HG02885 (cell line): ENCODE measurements around the gene DENND1A.
"Not testable (repeated sequence)": the region's sequence is repeated elsewhere in the genome, so short reads cannot be mapped to it uniquely, and the experiment has no call there.

Source experiments
- ATAC-seq: cut with Tn5 transposase; IDR thresholded peaks from one replicate; pipeline ENCODE4 v1.9.1; 2021; ENCODE audit warnings: mild to moderate bottlenecking; ENCODE audit not compliant: unreplicated experiment, poor library complexity

DENND1A gene

DNA sequence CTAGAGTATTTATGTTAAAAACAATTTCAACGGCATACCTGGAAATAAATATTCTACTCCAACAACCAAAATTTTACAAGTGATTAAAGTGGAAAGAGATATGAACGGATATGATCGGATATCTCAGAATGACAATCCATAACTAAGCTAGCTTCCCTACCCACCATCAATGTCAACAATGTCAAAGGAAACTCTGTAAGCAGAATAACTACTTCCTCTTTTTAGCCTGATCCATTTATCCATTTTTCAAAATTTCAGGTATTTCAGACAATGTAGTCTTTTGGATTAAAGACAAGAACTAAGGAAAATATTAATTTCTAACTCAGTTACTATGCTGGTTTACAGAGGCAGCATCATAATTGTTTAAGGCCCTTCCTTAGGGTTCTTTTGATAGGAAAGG lies 188.7 kb downstream of the DENND1A start:
- ATAC-seq, result no peak

DNA sequence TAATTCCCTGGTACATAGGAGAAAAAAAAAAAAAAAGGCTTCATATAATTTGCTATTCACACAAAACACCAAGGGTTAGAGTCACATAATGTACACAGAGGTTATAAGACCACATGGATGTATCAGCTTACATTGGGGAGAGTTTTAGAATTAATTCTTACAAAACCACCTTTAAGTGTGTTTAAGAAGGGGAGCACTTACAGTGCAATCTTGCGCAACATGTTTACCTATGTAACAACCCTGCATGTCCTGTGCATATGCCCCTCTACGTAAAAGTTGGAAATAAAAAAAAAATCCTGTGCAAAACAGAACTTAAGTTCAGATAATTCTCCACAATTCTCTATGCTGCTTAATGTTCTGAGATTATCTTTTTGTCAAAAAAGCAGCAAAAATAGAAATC lies 190.0 kb downstream of the DENND1A start:
- ATAC-seq, result no peak

DNA sequence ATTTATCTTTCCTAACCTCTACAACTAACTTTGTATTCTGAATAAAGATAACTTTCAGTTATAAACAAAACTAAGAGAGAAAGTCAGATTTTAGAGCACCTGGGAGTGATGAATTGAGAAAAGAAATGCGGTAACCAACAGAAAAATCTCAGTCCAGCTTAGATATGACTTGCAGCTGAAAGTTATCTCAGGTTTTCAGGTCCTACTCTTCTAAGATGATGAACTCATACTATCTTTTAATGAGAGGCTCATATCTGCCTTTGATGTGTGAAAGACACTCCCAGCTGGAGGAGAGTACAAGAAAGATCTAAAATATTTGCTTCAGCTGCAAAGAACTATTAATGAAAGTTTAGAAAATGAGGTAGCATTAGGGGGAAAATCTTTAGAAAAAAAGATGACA lies 190.5 kb downstream of the DENND1A start:
- no peak for ATAC-seq

DNA sequence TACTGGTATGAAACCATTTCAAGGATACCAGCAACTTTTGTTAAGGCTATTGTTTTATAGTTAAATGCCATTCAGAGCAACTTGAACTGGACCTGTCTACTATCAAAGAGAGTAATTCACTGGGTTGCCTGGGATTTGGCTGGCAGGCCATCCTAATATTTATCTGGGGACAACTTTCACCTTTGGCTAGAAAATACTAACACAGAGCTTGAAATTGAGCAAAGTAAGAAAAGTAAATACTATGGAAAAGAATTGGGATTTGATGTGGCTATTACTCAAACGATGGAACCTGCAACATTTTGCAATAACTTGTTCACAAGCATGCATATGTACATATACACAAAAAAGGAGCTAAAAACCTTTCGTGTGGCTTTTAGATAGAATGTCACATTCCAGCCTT lies 191.3 kb downstream of the DENND1A start:
- ATAC-seq, result no peak

DNA sequence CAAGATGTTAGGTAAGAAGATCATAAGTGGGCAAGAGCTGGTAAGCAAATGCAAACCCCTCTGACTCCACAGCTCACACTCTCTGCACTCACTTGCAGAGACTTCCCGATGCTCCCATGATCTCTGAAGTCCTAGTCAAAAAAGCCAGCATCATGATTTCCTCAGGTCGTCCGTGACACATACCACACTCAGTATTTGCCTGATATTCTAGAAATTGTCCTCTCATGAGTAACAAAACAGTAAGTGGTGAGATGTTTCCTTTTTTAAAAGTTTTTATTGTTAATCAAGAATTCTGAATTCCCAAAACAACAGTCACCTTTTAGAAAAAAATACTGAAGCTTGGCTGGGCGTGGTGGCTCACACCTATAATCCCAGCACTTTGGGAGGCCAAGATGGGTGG lies 194.6 kb downstream of the DENND1A start:
- no peak for ATAC-seq

DNA sequence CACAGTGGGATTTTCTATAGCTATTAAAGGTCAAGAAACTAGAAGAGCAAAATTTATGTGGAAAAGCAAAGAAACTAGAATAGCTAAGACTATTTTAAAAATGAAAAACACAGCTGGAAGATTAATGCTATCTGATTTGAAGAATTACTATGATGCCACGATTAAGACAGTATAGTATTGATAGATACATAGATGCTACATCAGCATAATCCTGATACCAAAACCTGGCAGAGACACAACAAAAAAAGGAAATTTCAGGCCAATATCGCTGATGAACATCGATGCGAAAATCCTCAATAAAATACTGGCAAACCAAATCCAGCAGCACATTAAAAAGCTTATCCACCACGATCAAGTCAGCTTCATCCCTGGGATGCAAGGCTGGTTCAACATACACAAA lies 201.4 kb downstream of the DENND1A start:
- ATAC-seq, result not testable (repeated sequence)

DNA sequence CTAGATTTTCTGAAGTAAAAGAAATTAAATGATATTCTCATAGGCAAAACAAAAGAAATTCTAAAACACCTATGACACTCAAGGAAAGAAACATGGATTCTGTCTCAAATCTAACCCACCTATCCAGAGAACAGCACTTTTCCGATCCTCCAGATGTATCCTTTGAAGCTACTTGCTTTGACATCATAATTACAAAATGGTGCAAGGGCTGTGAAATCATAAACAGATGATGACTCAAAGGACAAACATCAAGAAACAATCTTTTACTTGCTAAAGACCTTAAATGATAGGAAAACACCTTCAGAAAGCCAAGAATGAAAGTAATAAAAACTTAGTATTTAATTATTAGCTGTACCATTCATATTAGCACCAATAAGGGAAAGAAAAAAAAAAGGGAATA lies 202.6 kb downstream of the DENND1A start:
- no peak for ATAC-seq

DNA sequence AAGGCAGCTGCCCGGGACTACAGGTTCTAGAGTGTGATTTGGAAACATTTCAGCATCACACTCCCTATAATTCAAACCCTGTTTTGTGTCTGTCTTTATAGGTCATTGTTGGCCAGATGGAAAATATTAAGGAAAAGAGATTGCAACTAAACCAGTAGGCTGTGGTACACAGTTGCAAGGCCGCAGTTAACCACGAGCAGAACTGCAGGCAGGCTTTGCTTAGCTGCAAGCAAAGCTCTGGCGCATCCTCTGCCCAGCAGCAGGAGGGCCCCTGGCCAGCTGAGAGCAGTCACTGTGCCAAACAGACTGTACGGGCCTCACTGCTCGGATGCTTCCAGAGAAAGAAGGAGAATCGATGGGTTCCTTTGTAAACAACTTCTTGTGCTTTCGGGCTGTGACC lies 204.5 kb downstream of the DENND1A start:
- no peak for ATAC-seq

DNA sequence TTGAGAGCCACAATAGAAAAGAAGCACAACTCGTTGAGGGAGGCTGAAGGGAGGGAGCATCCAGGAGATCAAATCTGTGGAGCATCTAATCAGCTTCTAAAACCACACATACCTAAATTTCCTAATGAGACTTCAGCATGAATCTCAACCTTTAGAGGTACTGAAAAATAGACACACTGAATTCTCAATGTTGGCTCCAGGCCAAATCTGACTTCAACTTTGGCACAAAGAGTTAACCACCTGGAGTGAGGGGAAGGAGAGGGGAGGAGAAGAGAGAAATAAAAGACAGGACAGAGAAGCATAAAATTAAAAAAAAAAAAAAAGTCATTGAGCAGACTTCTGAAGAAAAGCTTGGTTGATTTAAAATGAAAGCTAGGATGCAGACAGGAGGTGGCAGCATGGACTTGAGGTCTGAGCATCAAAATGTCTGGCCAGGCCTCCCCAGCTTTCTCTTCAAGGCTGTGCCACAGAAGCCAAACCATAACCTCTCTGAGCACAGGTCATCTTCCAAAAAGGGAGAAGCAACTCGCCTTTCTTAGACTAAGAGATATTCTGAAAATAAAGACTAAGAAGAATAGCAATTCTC lies 205.6 kb downstream of the DENND1A start:
- ATAC-seq, result no peak

DNA sequence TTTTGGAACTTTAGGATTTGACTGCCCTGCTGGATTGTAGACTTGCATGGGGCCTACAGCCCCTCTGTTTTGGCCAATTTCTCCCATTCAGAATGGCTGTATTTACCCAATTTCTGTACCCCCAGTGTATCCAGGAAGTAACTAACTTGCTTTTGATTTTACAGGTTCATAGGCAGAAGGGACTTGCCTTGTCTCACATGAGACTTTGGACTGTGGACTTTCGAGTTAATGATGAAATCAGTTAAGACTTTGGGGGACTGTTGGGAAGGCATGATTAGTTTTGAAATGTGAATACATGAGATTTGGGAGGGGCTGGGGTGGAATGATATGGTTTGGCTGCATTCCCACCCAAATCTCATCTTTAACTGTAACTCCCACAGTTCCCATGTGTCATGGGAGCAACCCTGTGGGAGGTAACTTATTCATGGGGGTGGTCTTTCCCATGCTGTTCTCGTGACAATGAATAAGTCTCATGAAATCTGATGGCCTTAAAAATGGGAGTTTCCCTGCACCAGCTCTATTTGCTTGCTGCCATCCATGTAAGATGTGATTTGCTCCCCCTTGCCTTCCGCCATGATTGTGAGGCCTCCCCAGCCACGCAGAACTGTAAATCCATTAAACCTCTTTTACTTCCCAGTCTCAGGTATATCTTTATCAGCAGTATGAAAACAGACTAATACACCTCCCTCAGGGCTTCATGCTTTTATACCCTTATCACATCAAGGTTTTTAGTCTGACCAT lies 206.6 kb downstream of the DENND1A start:
- ATAC-seq, result no peak

DNA sequence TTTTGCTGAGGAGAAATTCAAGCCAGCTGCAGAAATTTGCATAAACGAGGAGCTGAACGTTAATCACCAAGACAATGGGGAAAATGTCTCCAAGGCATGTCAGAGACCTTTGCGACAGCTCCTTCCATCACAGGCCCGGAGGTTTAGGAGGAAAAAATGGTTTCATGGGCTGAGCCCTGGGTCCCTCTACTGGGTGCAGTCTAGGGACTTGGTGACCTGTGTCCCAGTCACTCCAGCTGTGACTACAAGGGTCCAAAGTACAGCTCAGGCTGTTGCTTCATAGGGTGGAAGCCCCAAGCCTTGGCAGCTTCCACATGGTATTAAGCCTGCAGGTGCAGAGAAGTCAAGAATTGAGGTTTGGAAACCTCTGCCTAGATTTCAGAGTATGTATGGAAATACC lies 207.5 kb downstream of the DENND1A start:
- no peak for ATAC-seq

DNA sequence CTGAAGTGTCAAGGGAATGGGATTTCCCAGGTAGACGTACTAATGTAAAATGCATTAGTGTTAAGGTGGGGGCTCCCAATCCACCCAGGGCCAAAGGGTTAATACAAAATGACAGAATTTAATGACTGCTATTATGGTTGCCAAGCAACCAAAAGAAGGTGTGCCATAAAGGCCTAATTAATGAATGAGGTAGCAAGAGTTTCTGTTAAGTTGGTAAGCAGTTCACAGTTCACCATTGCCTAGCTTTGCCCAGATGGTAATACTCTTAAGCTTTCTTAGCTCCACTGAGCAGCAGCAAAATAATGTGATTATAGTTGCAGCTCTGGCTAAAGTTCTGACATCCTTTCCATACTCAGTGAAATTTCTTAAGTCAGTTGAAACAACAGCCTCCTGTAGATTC lies 211.7 kb downstream of the DENND1A start:
- ATAC-seq, result no peak

DNA sequence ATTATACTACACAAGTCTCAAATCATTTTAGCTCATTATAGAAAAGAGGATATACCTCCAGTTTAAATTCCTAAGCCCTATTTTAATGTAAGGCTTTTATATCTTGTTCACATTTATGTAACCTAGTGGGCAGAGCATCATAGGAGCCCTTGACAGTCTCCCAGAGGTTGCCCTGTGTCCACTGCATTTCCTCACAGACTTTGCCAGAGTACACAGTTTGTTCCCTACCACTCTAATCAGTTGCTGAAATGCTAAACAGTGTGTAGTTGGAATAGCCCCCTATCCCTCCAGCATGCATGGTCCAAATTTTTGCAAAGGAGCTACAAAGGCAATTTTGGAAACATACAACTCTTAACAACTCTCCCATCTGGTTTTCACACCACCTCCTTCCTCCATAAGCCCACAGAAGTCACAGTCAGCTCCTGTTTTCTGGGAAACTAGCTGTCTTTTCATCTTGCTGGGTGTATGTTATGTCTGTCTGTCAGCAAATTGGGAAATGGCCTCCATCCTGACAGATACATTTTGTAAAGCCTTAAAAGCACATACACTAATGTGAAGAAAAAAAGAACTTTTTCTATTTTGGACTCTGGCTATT lies 212.2 kb downstream of the DENND1A start:
- ATAC-seq, result no peak

DNA sequence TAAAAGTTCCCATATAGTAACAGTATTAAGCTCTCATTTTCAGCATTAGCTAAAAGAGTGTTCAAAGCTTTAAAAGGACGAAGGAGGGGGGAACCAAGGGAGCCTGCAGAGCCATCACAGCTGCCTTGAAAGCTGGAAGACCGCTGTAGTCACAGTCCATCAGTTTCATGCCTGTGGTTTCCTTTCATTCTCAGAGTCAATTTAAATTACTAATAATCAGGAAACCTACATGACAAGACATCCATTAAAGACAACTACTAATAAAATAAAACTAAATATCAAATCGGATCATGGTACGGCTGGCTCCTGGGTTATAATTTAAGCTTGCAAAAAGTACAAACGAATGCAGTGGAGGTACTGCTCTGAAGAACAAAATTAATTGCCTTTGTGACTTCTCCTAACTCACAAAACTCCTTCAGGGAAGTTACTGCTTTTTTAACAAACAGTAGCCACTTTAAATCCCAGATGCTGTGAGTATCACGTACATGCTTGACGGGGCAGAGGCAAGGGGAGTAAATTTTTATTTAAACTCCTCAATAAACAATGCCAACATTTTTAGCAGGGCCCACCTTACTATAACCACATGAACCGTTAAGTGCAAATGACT lies 213.5 kb downstream of the DENND1A start:
- ATAC-seq, result no peak

DNA sequence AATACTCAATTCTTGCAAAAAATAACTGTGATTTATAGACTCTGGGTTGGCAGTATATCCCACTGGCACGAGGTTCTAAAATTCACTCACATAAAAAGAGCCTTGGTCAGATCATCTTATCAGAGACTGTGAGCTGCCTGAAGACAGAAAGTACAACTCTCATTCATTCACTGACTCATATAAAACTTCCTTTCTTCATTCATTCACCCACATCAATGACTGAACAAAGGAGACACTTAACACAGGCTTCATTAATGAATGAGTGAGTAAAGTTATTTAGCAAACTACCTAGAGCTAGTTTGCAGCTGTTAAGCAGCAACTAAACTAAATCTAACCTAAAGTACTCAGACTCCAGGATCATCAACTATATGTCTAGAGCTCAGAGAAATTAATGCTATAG lies 214.7 kb downstream of the DENND1A start:
- ATAC-seq, result no peak

DNA sequence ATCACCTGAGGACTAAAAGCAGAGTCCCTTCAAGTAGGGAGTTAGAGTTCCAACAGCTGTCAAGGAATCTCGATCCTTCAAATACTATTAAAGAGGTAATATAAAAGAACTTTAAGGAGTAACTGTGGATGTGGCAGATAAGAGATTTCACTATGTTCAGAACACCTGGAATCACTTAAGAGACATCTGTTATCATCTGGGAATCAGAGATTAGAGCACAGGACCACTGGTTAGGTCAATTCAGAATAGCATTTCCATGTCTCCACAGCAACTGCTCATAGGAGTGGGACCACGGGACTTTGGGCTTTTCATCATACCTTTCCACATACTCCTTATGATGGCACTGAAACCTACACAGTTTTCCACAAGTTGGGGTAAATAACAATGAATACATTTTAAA lies 216.6 kb downstream of the DENND1A start:
- no peak for ATAC-seq

DNA sequence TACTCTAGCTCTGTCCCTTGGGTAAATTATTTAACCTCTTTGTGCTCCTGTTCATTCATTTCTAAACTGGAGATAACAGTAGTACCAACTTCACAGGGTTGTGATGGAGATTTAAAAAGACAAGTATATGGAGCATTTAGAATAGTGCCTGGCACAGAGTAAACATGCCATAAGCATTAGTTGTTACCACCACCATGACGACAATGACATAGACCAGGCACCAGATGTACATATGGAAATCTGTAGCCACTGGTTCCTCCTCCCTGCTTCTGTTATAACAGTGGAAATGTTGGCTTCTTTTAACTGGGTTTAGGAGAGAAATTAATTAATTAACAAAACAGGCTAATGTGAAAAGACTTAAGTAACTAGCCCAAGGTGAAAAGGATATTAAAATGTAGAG lies 217.5 kb downstream of the DENND1A start:
- no peak for ATAC-seq

DNA sequence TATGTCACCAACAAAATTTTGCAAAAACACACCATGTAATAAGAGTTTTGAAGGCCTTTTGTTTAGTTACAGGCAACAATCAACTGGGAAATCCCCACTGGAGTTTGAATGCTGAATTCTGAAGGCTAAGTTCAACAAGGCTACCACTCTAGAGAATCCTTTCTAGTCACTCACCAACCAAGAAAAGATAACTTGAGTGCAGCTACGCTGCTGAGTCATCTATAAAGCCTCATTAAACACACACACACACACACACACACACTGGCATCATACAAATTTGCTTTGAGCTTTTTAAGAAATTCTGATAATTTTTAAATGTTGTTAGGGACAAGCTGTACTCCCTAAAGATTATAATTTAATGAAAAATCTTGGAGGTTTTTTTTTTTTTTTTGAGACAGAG lies 219.6 kb downstream of the DENND1A start:
- no peak for ATAC-seq

DNA sequence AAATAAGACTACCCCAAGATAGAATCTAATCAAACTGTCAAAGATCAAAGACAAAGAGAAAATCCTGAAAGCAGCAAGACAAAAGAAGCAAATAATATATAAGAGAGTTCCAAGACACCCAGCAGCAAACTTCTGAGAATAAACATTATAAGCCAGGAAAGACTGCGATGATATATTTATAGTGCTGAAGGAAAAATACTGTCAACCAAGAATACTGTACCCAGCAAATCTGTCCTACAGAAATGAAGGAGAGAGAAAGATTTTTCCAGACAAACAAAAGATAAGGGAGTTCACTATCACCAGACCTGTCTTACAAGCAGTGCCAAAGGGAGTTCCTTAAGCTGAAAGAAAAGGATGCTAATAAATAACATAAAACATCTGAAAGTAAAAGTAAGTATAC lies 227.4 kb downstream of the DENND1A start:
- no peak for ATAC-seq

DNA sequence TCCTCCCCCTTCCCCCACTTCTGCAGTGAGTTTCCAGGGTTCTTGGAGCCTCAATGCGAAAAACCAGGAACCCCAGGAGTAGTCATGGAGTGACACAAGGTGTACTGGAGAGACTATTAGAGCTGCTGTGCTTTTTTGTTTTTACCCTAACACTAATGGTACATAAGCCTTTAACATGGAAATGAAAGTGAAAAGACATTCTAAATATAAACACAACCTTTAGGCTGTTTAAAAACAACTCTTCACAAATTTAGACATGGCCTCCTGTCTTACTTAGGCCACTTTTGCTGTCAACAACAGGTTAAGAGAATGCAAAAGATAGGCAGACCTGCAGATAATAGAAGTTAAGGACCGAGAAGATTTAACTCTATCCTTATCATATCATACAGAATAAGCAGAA lies 232.2 kb downstream of the DENND1A start:
- no peak for ATAC-seq

DNA sequence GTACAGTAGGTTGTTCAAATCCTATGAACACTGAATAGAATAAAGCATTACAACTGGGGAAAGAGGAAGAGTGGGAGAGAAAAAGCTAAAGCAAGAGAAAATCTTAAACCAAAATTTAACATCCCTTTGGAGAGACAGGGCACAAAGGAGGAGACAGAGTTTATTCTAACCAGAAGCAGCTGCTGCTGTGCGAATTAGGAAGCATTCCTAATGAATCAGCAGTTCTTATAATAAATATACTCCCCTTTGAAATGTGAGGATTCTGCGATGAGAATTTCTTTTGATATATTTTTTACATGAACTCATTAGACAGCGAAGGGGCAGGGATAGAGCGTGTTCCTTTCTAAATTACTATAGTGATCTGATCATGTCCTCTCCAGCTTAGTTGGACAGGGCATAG lies 233.4 kb downstream of the DENND1A start:
- no peak for ATAC-seq

DNA sequence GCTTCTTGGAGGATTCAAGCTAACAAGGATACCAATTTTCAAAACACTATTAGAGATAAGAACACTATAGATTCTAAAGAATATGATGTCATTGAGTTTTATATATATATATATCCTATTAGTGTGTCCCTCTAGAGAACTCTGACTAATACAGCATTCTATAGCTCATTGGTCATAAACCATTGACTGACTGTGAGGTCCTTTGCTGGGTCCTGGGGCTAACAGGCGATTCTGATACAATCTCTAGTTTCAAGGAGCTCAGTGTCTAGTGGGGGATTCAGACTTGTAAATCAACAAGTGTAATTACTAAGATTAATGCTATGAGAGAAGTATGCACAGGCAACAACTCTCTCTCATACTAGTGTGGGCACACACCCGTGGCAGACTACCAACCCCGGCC lies 234.5 kb downstream of the DENND1A start:
- no peak for ATAC-seq
